ENCODE data around the gene GPR171. TPM values are rescaled to one million over a fixed set of nuclear protein-coding genes. Genes with fewer than 3 reads are reported as not detected.

Gene GPR171
- total and polyA plus RNA-seq, 7 donors: 0.41 to 8.9 (median 0.55) TPM; not detected in 2

DNA sequence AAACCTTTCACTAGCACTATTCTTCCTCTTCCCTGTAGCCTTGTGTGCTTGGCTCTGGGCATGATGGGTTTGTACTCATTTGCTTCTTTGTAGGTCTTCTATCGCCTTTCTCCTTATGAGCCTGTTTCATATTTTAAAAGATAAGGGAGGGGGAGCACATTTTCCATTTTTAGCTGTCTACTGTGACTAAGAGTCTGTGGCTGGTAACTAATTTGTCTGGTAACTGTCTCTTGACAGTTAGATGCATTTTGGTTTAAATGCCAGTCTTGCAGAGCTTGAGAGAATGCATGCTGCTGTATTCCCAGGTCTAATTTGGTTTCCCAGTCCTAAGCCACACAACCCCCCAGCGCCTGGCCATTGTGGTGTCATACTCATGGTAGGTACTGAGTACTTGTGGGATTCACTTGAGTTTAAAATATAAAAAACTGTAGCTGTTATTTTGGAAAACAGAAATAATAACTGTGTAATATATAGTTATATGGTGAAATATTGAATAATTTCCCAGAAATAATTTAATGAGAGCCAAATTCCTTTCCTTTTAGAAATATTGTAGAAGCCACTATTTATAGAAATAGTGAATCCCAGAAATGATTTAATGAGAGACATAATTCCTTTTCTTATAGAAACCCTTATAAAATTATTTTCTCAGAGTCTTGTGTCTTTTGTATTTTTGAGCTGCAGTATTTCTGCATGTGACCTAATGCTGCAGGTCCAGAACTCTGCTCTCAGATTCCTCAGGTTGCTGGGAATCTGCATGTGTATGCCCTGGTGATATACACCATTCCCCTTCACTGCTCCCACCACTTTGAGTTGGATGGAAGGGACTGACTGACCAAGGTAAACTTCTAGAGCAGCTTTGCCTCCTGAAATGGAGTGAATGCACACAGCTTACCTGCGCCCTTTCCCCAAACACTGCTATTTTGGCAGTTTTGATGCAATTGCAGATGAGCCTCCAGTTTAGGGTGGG, 13.9 kb upstream of the GPR171 start:
- Histone ChIP-seq H3K27ac (no peak overlapping the region), H3K4me1 (peaks cover 0 to 22% (median 8%) of the 10 kb centered on the region in 4 donors), H3K4me3 (no peak overlapping the region), H3K27me3 (no peaks in the 10 kb centered on the region), H3K36me3 (no peaks in the 10 kb centered on the region), H3K9me3 (no peaks in the 10 kb centered on the region)
- intact Hi-C loops (cut with DNase I): no loop called here
- 90 to 94% methylated on average over 3 of the region's 3 CpGs for WGBS, 2 donors
- TF ChIP-seq POLR2AphosphoS5 (IDR thresholded peaks at IDR 0.05) (no peak), POLR2A (IDR thresholded peaks at IDR 0.05) (no peak), EP300 (IDR thresholded peaks at IDR 0.05) (no peak)
- TF ChIP-seq, protein P1, sequence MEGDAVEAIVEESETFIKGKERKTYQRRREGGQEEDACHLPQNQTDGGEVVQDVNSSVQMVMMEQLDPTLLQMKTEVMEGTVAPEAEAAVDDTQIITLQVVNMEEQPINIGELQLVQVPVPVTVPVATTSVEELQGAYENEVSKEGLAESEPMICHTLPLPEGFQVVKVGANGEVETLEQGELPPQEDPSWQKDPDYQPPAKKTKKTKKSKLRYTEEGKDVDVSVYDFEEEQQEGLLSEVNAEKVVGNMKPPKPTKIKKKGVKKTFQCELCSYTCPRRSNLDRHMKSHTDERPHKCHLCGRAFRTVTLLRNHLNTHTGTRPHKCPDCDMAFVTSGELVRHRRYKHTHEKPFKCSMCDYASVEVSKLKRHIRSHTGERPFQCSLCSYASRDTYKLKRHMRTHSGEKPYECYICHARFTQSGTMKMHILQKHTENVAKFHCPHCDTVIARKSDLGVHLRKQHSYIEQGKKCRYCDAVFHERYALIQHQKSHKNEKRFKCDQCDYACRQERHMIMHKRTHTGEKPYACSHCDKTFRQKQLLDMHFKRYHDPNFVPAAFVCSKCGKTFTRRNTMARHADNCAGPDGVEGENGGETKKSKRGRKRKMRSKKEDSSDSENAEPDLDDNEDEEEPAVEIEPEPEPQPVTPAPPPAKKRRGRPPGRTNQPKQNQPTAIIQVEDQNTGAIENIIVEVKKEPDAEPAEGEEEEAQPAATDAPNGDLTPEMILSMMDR (IDR thresholded peaks at IDR 0.05): no peak
- no peak for DNase-seq

GRCh38 chr3:151214459-151214858, 11.4 kb upstream of the GPR171 start:
- Histone ChIP-seq H3K27me3 (no peaks in the 10 kb centered on the region), H3K4me3 (no peak overlapping the region), H3K4me1 (peaks cover 0 to 22% (median 8%) of the 10 kb centered on the region in 4 donors), H3K27ac (no peak overlapping the region), H3K36me3 (no peaks in the 10 kb centered on the region), H3K9me3 (no peaks in the 10 kb centered on the region)
- no peak for DNase-seq
- TF ChIP-seq POLR2A (IDR thresholded peaks at IDR 0.05): no peak
- TF ChIP-seq, protein P1 (IDR thresholded peaks at IDR 0.05): no peak
- no peak for TF ChIP-seq EP300 (IDR thresholded peaks at IDR 0.05)
- no peak for TF ChIP-seq POLR2AphosphoS5 (IDR thresholded peaks at IDR 0.05)
- intact Hi-C loops (cut with DNase I): no loop called here
- WGBS, 2 donors: 46 to 76% methylated on average over 1 of the region's 1 CpG

- TF ChIP-seq EP300 (IDR thresholded peaks at IDR 0.05): no peak
- TF ChIP-seq, protein P1 (IDR thresholded peaks at IDR 0.05): no peak
- no peak for TF ChIP-seq POLR2AphosphoS5 (IDR thresholded peaks at IDR 0.05)
- no peak for TF ChIP-seq POLR2A (IDR thresholded peaks at IDR 0.05)
- Histone ChIP-seq H3K27me3 (no peaks in the 10 kb centered on the region), H3K4me1 (peaks cover 0 to 22% (median 8%) of the 10 kb centered on the region in 4 donors), H3K4me3 (no peak overlapping the region), H3K36me3 (no peaks in the 10 kb centered on the region), H3K27ac (no peak overlapping the region), H3K9me3 (no peaks in the 10 kb centered on the region)
- intact Hi-C loops (cut with DNase I): no loop called here
- no peak for DNase-seq
- WGBS, 2 donors: 88 to 90% methylated on average over 5 of the region's 5 CpGs
These were observed 10.9 kb upstream of the GPR171 start for GRCh38 chr3:151213881-151214280.

DNA sequence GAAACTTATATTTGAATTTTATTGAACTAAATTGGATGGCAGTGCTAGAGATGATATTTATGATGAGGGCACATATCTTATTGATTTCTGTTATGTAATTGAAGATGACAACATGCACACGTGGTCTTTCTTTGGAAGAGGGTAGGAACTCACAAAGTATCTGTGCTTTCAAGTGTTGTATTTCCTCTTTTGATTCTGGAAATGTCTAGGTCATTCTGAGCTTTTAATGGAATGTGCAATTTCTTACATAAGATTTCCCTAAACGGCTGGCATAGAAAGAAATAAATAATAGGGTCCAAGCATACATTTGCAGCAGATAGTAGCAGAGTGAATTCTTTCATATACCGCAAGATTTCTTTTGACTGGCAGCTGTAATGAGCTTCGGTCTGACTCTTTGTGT, 10.1 kb upstream of the GPR171 start:
- intact Hi-C loops (cut with DNase I): no loop called here
- Histone ChIP-seq H3K36me3 (no peaks in the 10 kb centered on the region), H3K4me3 (no peak overlapping the region), H3K27me3 (no peaks in the 10 kb centered on the region), H3K9me3 (no peaks in the 10 kb centered on the region), H3K27ac (no peak overlapping the region), H3K4me1 (peaks cover 0 to 22% (median 8%) of the 10 kb centered on the region in 4 donors)
- no peak for TF ChIP-seq POLR2AphosphoS5 (IDR thresholded peaks at IDR 0.05)
- TF ChIP-seq POLR2A (IDR thresholded peaks at IDR 0.05): no peak
- TF ChIP-seq, protein P1 (IDR thresholded peaks at IDR 0.05): no peak
- no peak for TF ChIP-seq EP300 (IDR thresholded peaks at IDR 0.05)
- DNase-seq: no peak
- WGBS, 2 donors: 82 to 84% methylated on average over 4 of the region's 4 CpGs

Measured in sigmoid colon (tissue), 7 donors.